GM18868 (cell line): ENCODE results near the gene TMED1.

Experiments
- ATAC-seq: cut with Tn5 transposase; IDR thresholded peaks from one replicate; pipeline ENCODE4 v1.9.1; 2021; ENCODE audit warnings: mild to moderate bottlenecking, moderate library complexity; ENCODE audit not compliant: unreplicated experiment

The TMED1 gene

DNA sequence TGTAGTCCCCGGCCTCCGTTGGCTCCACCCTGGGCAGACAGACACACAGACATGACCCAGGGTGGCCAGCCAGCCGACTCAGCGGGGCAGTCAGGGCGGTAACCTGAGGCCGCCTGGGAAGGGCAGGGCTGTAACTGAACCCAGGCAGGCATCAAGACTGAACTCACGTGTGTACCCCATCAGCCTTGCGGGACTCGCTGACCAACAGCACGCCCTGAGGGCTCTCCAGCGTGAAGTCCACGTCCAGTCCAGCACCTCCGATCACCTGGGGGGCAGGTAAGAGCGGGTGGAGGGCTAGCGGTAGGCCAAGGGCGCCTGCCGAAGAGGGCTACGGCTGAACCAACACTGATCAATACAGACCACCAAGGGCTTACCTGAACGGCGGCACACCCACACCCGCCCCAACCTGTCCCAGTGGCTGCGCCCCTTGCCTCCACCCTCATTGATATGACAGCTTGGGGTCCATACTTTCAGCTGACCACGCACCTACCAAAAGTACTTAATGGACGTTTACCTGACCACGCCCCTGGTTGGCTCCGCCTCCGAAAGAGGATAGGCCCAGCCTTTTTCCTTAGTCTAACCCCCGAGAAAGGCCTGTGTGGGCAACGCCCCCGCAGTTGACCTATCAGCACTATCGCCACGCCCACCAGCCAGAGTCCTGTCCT, 791 bp downstream of the TMED1 start:
- ATAC-seq = no peak

DNA sequence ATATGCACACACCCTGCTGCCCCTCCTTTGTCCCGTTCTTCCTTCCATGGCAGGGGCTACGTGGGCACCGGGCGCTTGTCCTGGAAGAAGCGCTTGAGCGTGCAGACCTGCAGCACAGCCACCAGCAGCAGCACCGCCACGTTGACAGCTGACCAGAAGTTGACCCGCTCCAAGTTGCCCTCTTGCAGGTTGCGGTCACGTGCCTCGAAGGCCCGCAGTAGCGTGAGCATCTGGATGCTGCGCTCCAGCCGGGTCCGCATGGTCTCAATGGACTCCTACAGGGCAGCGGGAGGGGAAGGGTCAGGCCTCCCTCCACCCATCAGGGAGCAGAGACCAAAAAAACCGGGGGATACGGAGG, 3.1 kb downstream of the TMED1 start:
- no peak for ATAC-seq

- ATAC-seq = no peak
These were observed 3.7 kb downstream of the TMED1 start for GRCh38 chr19:10831987-10832938.

DNA sequence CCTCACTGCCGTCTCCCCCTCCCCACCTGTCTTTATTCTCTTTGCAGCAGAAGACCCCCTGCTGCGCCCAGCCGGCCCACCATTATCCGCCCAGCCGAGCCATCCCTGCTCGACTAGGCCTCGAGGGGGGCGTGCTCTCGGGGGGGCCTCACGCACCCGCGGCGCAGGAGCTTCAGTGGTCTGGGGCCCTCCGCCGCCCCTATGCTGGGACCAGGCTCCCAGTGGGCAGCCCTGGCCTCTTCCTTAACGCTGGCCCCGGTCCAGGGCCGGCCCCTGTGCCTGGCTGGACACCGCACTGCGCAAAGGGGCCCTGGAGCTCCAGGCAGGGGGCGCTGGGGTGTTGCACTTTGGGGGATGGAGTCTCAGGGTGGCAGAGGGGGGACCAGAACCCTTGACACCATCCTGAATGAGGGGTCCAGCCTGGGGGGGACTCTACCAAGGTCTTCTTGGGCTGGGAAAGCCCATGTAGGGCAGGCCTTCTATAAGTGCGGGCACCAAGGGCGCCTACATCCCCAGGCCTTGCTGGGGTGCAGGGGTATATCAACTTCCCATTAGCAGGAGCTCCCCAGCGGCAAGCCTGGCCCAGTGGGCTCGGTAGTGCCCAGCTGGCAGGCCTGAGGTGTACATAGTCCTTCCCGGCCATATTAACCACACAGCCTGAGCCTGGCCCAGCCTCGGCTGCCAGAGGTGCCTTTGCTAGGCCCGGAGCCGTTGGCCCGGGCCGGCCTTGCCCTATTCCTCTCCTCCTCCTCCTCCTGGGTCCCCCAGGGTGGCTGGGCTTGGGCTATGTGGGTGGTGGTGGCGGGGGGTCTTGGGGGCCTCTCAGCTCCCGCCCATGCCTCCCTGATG, 4.9 kb downstream of the TMED1 start:
- ATAC-seq = no peak

GRCh38 chr19:10830370-10830769, 5.6 kb downstream of the TMED1 start:
- no peak for ATAC-seq

DNA sequence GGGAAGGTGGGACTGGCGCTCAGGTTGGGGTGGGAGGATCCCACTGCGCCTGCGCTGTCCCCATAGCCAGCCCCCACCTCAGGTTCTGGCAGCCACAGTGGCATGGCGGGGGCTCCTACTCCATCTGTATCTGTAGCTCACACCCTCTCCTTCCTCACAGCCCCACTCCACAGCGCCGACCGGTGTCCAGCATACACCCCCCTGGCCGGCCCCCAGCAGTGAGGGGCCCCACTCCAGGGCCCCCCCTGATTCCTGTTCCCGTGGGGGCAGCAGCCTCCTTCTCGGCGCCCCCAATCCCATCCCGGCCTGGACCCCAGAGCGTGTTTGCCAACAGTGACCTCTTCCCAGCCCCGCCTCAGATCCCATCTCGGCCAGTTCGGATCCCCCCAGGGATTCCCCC, 6.0 kb downstream of the TMED1 start:
- ATAC-seq = no peak

GRCh38 chr19:10828981-10829821, 6.8 kb downstream of the TMED1 start:
- ATAC-seq = no peak

- no peak for ATAC-seq
These were observed 9.2 kb downstream of the TMED1 start for GRCh38 chr19:10826846-10827245.

GRCh38 chr19:10826231-10826630, 9.8 kb downstream of the TMED1 start:
- ATAC-seq = no peak

- no peak for ATAC-seq
These were observed 12.3 kb downstream of the TMED1 start for GRCh38 chr19:10823690-10824089.

GRCh38 chr19:10820173-10820572, 15.8 kb downstream of the TMED1 start:
- ATAC-seq = no peak

- no peak for ATAC-seq
These were observed 16.6 kb downstream of the TMED1 start for GRCh38 chr19:10819124-10820060.

DNA sequence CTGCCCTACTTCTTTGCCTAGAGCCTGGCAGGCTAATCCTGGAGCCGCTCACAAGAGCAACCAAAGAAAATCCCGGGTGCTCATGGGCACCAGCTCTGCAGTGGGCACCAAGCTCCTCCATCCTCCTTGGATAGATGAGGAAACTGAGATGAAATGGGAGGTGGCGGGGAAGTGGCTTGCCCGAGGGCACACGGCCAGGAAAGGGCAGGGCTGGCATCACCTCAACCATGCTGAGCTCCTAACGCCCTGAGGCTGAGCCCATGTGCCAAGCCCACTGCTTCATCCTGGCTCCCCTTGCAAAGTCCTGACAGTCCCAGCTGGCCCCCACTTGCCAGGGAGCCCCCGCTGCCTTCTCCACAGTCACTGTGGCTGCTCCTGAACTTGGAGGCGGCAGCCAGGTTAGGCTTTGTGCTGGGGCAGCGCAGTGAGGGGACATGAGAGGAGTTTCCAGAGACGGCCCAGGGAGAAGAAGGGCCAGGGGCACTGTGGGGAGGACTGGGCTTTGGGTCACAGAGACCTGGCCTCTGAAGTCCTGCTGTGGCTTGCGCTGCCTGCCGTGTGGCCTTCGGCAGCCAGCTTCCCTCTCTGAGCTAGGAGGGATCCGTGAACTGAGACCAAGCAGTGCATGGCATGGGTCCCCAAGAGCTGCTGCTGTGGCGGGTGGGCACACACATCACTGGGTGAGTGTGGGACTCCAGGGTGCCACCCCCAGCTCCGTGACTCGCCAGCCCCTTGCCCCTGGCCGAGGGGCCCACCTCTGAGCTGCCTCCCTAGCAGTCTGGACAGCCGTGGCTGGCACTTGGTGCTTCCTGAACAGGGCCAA, 17.5 kb downstream of the TMED1 start:
- no peak for ATAC-seq

DNA sequence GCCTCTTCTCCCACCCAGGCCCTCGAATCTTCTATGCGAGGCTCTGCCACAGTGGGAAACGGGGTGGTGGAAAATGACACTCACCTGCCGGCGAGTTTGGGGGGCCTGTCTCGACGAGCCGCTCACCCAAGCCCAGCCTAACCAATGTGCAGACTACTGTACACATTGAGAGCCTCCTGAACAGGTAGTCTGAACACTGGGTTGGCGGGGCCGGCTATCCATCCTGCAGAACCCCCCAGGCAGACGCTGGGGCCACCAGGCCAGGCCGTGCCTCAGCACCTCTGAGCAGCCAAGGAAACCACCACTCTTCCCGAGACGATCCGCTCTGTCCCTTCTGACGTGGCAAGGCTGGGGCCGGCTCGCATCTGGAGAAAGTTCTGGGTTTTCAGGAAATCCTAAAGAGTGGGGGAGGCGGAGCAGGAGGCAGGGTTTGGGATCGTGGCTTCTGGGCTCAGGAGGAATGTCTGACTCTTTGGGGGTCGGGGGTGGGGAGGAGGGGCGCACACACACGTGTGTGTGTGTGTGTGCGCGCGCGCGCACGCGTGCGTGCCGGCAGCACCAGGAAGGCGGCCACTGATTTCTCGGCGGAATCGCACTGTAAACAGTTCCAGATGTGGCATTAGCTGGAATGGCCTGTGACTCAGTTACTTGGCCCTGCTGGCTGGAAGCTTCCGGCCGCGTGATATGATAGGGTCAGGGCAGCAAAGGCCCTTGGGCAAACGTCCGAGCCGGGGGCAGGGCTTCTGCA, 18.5 kb downstream of the TMED1 start:
- ATAC-seq = no peak

DNA sequence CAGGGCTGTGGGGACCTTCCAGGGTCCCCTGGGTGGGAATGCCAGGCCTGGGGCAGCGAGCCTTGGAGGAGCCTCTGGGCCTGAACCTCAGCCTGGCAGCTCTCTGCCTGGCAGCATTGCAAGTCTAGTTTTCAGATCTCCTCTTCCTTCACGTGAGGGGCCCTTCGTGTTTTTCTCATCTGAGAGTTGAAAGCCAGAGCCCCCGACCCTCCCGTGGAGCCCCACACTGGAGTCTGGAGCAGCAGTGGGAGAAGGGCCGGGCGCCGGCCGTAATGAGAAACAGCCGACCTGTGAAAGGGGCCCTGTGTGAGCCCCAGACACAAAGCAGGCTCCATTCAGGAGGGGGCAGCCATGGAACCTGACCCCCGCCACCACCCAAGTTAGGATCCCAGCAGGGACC, 19.3 kb downstream of the TMED1 start:
- ATAC-seq = no peak

DNA sequence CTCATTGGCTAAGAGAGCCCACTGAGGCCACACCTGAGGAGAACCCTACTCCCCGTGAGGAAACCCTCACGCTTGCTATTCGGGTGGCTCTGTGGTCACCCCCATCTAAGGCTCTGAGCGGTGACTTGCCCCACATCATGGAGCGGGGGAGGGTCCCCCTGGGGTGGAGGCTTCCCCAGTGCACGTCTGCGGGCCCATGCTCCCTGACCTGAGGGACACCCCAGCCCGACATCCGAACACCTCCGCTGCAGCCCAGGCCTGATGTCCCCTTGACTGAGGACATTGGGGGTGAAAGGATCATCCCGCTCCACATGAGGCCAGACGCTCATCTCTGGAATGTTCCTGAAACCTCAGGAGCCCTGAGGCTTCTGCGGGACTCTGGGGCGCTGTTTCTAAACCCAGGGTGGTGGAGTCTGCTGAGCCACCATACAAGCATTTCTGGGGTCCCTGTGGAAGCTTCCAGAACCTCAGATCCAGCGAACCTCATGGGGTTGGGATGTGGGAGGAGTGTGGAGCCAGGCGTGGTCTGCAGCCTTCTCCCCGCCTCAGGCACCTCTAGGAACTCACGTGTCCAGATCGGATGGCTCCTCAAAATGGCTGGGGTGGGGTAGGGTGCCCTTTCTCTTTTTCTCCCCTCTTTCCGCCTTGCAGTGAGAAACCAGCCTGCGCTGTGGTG, 19.9 kb downstream of the TMED1 start:
- ATAC-seq = no peak

DNA sequence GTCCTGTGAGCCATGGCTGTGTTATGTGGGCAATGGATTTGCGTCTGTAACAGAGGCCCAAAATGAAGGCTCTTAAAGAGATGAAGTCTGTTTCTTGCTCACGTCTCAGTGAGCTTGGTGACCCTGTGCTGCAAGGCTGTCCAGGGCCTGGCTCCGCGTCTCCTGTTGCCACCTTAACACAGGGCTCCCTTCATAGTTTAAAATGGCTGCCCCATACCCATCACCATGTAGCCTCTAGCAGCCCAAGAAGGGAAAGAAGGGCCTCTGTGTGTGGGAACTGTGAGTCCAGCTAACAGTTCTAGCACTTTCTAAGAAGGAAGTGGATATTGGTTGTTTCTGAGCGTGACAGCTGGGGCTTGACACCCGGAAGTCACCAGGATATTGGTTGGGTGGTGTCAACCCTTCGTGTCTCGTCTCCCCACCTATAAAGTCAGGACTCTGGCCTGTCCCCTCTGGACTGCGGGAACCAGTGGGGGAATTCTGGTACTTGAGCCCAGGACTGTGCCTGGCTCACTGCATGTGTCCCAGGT, 20.9 kb downstream of the TMED1 start:
- no peak for ATAC-seq
